Activated CD8-positive, alpha-beta memory T cell treated with anti-CD3 and anti-CD28 coated beads, Interleukin-2, amount 50 U/mL, for 4 hours (primary cell): ENCODE results near the gene PRKCG.
A peak's percentile ranks its signal among the peaks of the same experiment; 100 is the strongest.

Experiments
- DNase-seq: peaks from one replicate; pipeline ENCODE4 v3.0.0-alpha.2; 2020

The PRKCG gene

DNA sequence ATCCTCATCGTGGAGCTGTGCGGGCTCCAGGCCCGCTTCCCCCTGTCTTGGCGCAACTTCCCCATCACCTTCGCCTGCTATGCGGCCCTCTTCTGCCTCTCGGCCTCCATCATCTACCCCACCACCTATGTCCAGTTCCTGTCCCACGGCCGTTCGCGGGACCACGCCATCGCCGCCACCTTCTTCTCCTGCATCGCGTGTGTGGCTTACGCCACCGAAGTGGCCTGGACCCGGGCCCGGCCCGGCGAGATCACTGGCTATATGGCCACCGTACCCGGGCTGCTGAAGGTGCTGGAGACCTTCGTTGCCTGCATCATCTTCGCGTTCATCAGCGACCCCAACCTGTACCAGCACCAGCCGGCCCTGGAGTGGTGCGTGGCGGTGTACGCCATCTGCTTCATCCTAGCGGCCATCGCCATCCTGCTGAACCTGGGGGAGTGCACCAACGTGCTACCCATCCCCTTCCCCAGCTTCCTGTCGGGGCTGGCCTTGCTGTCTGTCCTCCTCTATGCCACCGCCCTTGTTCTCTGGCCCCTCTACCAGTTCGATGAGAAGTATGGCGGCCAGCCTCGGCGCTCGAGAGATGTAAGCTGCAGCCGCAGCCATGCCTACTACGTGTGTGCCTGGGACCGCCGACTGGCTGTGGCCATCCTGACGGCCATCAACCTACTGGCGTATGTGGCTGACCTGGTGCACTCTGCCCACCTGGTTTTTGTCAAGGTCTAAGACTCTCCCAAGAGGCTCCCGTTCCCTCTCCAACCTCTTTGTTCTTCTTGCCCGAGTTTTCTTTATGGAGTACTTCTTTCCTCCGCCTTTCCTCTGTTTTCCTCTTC is 8.0 kb upstream of the PRKCG start:
- no peak for DNase-seq

DNA sequence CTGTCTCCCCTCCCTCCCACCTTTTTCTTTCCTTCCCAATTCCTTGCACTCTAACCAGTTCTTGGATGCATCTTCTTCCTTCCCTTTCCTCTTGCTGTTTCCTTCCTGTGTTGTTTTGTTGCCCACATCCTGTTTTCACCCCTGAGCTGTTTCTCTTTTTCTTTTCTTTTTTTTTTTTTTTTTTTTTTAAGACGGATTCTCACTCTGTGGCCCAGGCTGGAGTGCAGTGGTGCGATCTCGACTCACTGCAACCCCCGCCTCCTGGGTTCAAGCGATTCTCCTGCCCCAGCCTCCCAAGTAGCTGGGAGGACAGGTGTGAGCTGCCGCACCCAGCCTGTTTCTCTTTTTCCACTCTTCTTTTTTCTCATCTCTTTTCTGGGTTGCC is 7.4 kb upstream of the PRKCG start:
- DNase-seq, result no peak

DNA sequence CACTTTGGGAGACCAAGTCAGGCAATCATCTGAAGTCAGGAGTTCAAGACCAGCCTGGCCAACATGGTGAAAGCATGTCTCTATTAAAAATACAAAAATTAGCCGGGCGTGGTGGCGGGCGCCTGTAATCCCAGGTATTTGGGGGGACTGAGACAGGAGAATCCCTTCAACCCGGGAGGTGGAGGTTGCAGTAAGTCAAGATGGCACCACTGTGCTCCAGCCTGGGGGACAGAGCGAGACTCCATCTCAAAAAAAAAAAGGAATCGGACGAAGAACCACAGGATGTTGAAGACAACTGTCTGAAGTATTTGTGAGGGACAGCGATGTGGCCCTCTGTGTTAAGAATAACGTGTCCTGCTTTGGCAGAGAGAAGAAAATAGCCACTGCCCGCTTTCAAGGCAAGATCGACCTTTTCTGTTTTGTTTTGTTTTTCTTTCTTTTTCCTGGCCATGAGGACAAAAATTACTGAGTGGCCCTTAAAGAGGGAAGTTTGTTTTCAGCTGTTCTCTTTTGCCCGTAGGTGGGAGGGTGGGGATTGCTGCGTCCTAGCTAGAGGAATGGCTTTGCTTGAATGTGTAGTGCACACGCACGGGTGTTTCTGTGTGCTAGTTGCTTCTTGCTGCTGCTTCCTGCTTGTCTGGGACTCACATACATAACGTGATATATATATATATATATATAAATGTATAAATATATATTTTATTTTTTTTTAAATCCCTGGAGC is 6.2 kb upstream of the PRKCG start:
- DNase-seq, result no peak

DNA sequence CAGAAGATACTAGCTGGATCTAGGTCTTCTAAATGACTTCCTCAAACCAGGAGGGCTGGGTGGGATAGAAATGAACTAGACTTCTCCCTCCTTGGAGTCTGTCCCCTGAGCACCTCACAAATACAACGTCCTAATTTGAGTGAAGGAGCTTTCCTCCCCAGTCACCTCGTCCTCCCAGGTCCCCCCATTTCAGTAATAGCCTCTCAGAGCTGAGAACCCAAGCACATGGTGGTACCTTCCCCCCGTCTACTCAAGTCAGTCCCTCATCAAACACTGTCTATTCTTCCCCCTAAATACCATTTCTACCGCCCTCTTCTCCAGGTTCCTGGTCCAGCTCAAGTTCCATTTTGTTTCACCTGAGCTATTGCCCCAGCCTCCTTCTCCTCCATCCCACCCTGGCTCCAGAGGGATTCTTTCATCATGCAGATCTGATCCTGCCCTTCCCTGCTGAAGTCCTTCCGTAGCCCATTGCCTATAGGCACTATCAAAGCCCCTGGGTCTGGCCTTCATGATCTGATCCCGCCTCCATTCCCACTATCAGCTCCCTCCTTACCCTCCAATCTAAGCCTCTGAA is 5.3 kb upstream of the PRKCG start:
- DNase-seq, result no peak

DNA sequence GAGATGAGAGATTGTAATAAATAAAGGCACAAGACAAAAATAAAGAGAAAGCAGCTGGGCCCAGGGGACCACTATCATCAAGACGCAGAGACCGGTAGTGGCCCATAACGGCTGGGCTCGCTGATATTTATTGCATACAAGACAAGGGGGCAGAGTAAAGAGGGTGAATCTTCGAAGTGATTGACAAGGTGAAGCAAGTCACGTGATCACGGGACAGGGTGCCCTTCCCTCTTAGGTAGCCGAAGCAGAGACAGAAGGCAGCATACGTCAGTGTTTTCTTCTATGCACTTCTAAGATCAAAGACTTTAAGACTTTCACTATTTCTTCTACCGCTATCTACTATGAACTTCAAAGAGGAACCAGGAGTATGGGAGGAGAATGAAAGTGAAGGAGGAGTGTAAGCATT is 4.6 kb upstream of the PRKCG start:
- DNase-seq, result no peak

DNA sequence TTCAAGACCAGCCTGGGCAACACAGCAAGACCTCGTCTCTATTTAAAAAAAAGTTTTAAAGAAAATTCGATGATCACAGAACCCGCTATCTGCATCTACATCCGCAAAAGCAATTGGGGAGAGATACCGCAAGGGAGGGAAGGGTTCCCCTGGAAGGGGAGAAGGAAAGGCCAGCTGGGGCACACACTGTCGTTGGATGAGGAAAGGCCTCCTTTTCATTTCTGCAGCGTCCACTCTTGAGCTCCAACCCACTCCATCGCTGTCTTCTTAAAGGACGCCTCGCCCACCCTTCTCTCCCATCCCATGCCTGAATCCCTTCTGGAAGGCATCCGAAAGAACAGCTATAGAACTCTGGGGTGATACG is 3.2 kb upstream of the PRKCG start:
- no peak for DNase-seq

DNA sequence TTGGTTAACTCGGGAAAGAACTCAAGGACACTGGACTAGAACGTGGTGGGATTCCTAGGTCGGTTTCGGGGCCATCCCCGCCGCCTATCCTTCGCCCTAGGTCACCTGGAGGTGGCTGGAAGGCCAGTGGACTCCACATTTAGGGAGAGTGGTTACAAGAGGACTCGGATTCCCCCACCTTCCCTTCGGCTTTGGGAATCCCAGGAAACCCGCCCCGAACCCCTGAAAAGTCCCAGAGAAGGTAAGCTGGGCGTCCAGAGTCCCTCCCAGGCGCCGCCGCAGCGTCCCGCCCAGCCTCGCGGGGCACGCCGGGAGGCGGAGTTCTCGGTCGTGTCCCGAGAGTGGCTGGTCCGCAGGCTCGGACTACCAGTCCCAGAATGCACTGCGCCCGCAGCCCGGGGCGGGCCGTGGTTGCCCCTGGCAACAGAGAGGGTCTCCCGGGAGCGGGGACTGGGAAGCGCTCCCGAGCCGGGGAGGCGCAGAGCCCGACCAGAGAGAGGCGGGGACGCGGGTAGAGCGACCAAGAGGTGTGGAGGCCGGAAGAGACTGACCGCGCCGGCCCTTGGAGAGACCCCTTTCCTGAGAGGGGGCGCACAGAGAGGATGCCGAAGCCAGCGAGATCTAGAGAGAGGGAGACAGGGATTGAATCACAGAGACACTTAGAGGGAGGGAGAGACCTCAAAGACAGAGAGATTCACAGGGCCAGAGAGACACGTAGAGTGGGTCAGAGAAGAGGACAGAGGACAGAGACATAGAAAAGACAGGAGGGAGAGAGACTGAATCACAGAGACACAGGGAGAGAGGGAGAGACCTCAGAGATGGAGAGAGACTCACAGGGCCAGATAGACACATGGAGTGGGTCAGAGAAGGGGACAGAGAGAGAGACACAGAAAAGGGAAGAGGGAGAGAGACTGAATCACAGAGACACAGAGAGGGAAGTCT is 2.6 kb upstream of the PRKCG start:
- DNase-seq, result peak; percentile 80

DNA sequence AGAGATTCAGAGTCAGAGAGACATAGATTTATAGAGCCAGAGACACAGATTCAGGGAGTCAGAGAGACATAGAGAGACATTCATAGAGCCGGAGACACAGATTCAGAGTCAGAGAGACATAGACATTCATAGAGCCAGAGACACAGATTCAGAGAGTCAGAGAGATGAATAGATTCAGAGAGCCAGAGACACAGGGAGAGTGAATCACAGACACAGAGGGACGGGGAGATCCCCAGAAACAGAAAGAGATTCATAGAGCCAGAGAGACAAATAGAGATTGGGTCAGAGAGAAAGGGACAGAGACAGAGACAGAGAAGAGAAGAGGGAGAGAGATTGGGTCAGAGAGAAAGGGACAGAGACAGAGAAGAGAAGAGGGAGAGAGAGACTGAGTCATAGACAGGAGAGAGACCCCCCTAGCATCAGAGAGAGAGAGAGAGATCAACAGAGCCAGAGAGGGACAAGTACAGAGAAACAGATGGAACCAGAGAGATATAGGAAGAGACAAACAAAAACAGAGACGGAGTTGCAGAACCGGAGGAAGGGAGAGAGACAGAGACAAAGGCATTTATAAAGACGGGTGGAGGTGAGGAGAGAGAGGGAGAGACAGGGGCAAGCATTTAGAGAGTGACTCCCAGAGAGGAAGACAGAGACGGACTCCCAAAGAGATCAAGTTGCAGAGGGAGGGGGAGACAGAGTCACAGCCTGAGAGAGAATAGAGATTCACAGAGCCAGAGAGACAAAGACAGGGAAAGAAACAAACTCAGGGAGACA is 1.1 kb upstream of the PRKCG start:
- no peak for DNase-seq

DNA sequence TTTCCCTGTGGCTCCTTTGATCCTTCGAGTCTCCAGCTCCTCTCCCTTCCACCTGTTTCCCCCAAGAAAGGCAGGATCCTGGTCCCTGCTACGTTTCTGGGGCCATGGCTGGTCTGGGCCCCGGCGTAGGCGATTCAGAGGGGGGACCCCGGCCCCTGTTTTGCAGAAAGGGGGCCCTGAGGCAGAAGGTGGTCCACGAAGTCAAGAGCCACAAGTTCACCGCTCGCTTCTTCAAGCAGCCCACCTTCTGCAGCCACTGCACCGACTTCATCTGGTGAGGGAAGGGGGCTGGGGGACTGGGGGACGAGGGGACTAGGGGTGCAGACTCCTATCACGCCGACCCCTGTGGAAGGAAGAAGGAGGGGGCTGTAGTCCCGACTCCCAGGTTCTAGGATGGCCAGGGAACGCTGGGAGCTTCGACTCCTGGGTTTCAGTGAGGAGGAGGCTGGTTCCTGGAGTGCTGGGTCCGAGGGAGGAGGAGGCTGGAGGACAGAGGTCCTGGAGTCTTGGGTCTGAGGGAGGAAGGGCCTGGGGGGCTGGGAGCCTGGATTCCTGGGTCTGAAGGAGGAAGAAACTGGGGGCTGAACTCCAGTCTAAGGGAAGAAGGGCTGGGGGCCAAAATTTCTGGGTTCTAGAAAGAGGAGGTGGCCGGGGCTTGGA is 524 bp downstream of the PRKCG start:
- DNase-seq, result no peak

DNA sequence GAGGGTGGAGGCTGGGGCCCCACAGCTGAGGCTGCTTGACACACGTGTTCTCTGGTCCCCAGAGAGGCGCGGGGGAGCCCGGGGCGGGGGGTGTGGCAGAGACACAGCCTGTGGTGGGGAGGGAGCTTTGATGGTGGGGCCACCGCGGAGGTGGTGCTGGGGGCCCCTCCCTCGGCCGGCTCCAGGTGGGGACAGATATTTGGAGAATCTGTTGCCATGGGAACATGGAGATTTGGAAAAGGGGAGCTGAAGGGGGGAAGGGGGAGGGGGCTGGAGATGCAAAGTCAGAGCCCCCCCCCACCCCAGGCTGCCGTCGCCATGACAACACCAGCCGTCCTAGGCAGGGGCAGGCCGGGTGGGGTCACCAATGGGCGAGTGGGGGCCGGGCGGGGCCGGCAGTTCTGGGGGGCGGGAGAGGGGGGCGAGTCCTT is 1.2 kb downstream of the PRKCG start:
- peak; percentile 47 for DNase-seq

DNA sequence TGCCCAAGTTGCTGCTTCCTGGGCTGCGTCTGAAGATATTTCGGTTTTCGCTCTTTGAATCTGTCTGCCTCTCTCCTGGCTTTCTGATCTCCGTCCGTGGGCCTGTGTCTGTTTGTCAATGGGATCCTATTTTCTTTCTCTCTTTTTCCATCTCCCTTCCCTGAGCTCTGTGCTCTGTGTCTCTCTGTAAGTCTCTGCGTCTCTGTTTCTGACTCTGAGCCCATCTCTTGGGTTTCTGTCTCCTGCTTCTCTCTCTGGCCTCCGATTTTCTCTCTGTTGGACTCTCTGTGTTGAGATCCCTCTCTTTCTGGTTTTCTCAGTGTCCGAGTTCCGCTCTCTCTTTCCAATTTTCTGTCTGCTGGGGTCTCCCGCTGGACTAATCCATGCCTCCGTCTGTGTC is 1.7 kb downstream of the PRKCG start:
- no peak for DNase-seq

DNA sequence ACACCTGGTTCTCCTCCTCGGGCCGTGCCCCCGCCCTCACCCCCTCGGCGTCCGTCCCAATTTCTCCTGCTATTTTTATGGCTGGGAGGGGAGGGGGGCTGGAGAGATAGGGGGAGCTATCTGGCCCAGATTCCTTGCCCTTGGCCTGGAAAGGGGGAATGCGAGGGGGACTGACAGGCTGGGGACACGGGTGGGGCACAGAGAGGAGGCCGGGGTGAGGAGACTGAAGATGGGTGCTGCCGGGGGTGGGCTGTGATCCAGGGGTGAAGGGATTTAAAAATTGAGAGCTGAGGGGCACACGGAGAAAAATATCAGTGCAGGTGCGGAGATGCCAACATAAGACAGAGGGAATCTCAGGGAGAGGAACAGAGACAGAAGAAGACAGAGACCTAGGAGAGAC is 2.3 kb downstream of the PRKCG start:
- no peak for DNase-seq

DNA sequence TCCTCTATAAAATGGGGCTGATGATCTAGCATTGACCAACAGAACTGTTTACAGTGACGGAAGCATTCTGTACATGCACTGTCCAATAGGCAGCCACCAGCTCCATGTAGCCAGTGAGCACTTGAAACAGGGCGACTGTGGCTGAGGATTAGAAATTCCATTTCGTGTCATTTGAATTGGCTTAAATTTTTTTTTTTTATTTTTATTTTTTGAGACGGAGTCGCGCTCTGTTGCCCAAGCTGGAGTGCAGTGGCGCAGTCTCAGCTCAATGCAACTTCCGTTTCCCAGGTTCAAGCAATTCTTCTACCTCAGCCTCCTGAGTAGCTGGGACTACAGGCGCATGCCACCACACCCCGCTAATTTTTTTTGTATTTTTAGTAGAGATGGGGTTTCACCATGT is 3.0 kb downstream of the PRKCG start:
- DNase-seq, result no peak

DNA sequence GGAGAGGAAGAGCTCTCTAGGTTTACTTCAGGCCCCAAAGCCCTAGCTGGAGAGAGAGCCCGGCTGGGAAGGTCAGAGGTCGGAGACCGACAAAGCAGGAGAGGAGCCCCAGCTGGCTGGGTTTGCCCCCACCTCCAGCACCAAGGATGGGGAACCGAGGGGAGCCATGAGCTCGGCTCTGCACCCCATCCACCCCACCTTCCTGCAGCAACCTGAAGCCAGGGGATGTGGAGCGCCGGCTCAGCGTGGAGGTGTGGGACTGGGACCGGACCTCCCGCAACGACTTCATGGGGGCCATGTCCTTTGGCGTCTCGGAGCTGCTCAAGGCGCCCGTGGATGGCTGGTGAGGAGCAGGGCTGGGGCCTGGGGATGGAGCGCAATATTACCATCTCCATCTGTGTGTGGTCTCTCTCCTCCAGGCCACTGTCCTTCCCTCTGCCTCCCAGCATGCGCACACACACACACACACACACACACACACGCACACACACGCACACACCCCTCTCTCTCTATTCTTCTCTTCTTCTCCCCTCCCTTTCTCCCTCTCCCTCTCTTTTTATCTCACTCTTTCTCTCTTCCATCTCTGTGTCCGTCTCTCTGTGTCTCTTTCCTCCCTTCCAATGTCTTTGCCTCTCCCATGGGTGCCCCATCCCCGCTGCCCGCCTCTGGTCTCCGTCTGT is 10.4 kb downstream of the PRKCG start:
- no peak for DNase-seq

DNA sequence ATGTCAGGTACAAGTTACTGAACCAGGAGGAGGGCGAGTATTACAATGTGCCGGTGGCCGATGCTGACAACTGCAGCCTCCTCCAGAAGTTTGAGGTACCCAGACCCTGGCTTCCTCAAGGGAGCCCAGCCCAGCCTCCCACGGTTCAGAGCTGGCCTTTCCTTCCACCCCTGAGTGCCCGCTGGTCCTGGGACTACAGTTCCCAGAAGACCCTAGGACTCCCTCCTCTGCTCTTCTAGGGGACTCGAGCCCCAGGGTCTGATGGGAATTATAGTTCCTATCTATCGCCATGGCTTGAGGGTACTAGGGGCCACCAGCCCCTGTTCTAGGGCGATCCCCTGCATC is 11.0 kb downstream of the PRKCG start:
- no peak for DNase-seq

DNA sequence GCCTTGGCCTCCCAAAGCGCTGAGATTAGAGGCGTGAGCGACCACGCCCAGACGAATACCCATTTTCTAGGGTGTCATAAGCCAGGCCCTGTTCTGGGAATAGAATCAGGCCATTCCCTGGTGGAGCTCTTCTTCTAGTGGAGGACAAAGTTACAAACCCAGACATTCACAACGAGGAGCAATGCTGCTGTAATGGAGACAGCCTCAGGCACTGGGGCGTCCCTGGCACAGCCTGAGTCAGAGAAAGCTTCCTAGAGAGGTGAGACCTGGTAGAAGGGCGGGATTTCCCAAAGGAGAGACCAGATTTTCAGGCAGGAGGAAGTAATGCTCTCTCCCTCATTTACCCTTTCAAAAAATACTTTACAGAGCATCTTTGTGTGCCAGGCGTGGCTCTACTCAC is 12.7 kb downstream of the PRKCG start:
- no peak for DNase-seq

DNA sequence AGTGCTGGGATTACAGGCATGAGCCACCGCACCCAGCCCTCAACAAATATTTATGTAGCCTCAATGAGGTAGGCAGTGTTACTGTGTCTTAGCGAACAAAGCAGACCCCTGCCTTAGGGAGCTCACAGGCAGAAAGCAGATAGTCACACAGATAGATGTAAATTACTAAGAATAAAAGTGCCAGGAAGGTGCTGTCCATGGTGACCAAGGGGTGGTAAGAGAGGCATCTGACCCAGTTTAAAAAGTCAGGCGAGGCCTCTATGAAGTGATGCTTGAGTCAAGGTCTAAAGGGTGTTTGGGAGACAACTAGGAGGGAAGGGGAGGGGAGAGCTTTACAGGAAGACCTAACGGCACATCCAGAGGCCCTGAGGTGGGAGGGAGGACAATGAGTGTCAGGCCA is 14.7 kb downstream of the PRKCG start:
- DNase-seq, result no peak

DNA sequence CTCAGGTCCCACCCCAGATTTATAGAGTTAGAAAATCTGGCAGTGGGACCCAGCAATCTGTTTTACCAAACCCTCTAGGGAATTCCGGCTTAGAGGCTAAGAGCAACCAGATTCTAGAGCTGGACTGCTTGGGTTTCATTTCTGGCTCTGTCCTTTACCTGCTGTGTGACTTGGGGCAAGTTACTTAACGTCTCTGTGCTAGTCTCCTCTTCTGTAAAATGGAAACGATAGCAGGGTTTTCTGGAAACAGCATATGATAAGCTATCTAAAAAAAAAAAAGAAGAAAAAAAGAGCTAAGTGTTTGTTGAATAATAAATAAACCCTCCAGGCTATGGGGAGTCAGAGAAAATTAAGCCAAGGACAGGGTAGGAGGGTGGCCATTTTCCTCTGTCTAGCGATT is 15.5 kb downstream of the PRKCG start:
- no peak for DNase-seq

DNA sequence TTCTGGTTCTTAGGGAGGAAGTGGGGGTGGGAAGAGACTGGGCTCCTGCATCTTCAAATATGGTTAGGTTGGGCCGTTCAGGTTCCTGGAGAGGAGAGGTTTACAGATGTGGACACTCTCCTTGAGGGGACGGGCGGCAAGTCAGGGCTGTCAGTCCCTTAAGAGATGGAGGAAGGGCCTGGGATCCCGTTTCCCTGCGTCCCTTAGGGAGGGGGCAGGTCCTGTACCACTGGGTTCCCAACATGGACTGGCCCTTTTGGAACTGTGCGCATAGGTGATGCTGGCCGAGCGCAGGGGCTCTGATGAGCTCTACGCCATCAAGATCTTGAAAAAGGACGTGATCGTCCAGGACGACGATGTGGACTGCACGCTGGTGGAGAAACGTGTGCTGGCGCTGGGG is 16.2 kb downstream of the PRKCG start:
- no peak for DNase-seq

DNA sequence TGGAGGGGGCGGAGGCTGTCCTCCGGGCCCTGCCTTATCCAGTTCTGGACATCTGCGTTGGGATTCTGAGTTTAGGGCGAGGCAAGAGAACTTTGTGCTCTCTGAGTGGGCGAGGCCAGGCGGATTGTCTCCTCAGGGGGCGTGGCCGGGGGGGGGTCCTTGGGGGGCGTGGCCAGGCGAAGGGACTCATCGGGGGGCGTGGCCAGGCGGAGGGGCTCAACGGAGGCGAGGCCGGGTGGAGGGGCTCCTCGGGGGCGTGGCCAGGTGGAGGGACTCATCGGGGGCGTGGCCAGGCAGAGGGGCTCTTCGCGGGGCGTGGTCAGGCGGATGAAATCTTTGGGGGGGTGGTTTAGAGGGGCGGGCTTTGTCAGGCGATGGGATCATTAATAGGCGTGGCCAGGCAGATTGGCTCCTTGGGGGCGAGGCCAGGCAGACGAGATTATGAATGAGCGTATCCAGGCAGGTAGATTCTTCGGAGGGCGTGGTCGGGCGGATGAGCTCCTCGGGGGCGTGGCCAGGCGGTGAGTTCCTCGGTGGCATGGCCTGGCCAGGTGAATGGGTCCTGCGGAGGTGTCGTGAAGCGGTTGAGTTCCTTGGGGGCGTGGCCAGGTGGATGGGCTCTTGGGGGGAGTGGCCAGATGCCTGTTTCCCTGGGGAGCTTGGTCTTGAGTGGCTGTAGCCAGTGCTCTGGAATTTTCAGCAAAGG is 16.8 kb downstream of the PRKCG start:
- no peak for DNase-seq
